Measurements from ENCODE around the gene ICE2.

ICE2 gene

DNA sequence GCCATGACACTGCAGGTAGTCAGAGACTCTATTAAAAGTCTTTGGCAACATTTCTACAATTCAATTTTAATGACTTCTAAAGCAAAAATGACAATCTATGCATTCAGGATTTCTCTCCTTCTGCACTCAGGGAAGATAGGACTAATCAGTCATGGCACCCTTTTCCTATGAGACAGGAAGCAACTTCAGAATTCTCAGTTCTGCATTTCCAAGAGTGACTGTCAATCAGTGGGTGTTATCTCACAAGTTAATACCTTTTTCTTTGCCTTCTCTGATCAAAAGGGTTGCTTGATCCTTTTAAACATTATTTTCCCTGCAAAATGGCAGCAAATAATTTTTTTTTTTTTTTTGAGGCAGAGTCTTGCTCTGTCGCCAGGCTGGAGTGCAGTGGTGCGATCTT is 7.8 kb upstream of the ICE2 start:
- DNase-seq = no peak

DNA sequence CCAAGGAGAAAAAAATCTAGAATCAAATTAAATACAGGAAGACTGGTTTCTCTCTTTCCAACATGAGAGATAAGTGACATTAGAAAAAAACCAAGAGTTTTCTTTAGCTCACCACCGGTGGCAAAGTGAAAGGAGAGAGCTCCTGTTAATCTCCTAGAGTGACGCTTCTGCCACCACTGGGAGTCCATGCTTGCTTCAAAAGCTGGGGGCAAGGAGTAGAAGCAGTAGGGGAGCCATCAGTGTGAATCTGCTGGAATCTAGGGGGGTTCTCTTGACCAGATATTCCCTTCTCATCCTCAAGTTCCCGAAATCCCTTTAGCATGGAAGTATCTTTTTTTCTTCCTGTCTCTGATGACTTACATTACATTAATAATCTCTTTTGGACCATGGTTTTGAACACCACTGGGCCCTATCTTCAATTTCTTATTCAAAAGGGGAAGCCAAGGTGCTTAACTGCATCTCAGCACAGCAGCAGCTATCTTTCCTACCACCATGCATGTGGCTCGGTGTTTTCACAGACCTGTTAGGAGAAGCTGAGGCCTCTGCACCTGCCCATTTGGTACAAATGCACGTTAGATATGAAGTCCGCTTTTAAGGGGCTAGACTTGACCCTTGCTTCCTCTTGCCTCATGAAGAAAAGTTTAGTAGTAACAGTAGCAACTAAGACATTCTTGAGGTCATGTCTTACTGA is 6.6 kb upstream of the ICE2 start:
- DNase-seq = no peak

DNA sequence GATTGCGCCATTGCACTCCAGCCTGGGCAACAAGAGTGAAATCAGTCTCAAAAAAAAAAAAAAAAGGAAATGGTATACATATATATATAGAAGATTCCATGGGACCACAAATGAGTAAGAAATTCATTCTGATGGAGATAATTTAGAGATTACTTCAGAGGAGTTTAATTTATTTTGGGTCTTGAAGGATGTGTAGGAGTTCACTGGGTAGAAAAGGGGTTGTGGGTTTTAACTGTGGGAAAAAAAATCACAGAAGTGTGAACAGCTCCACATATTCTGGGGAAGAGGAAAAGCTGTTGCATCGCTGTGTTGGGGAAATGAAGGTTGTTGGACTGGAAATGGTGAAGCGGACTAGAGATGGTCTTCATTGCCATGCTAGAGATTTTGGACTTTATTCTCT is 4.1 kb upstream of the ICE2 start:
- no peak for DNase-seq

DNA sequence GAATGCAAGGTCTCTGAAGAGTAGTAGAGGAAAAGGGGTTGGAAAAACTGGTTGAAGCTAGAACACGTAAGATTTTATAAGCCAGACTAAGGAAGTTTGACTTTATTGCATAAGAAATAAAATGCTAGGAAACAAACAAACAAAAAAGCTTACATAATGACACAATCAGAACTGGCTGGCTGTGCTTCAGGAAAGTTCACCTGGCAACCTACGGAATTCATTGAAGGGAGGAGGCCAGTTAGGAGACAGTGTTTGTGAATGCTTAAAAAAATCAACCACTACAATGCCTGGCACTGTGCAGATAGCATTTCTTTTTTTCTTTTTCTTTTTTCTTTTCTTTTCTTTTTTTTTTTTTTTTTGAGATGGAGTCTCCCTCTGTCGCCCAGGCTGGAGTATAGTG is 1.9 kb upstream of the ICE2 start:
- DNase-seq = no peak

DNA sequence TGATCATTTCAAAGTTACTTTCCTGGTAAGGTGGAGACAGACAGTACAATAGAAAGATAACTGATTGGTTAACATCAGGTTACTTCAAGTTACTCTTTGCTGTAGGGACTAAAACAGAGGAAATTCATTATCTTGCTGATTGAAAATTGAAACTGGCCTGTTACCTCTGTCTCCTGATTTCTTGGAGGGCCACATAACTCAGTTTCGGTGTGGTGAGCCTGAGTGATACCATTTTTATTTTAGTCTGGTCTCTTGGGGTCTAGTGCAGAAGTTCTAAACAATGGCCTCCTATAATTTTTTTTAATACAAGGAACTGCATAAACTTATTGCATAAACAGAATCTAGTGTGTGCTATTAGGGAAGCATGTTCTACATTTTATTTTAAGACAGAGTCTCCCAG is 1.2 kb upstream of the ICE2 start:
- no peak for DNase-seq

DNA sequence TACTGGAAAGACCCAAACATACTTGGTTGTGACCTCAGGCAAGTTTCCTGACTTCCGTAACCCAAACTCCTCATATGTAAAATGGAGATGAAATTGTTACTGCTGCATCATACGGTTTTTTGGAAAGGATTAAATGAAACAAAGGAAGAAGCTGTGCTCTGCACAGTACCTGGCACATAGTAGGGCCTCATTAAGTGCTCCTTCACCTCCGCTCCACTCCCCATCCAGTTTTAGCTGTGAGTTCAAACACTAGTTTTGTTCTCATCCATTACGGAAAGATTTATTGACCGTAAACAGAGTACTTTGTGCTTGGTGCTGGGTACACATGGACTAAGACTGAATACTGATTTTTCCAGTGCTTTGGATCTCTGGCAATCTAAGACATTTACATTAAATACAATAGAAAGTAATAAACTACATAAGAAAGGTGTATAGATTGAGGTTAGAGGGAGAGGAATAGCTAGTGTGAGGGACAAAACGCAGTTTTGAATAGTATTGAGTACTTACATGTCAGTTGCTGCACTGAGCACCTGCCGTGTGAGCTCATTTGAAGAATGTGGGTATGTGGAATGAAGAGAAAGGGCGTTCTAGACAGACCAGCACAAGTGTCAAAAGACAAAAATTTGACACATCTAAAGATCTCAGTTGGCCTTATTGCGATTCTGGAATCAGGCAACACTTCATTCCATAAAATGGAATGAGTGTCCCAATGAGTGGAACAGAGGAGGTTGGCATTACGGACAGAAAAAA is 594 bp upstream of the ICE2 start:
- no peak for DNase-seq

DNA sequence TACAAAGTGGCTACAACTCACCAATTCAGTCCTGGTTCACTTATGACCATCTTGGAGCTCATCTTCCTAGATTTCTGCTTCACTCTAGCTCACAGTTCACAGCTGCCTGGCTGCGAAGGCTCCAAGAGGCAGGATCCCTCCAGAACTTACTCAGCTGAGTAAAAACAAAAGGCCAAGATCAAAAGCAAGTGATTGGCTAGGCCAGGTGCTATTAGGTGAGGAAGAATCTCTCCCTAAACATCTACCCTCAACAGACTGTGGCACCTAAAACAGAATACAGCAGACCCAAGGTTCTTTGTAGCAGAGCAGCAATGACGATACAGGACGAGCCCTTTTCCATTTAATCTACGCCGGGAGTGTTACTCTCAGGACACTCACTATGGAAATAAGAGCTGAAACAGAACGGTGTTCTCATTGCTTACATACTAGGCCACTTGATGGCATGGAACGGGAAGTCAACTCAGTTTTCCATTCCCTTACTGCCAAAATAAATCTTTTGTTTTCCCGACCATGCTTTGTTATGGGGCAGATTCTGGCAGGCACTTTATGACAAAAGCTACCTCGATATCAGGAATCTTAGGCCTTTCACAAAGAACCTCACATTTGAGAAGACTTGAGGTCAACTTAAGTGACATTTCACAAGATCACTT is 901 bp downstream of the ICE2 start:
- no peak for DNase-seq

DNA sequence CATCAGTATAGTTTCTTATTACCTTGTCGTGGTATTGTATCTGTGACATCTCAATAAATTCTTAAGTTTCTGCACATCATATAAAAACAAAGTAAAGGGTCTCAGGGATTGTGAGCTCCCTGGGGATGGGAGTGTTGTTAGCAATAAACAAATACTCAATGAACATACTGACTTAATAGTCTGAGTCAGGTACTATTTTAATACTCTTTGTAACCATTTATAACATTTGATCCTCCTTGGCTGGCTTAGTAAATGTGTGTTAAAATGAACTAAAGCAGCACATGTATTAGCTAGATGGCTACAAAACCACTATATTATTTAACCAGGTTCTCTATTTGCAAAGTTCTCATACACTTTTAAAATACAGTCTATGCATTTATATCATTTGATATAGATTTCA is 1.8 kb downstream of the ICE2 start:
- no peak for DNase-seq

DNA sequence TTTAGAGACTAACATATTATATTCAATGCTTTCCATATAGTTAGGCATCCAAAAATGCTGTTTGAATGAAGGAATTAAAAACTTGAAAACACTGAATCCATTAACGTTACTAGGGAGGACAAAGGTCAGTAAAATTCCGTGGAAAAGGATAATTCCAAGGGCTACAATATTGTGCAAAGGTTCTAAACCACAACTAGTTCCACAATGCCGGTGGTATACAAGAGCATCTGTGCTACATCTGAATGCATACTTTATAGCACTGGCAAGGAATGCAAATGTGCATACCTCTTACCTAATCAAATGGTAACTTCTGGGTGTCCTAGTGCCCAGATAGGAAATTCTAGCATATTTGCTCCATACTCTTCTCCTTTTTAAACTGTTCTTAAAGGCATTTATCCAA is 2.2 kb downstream of the ICE2 start:
- no peak for DNase-seq

DNA sequence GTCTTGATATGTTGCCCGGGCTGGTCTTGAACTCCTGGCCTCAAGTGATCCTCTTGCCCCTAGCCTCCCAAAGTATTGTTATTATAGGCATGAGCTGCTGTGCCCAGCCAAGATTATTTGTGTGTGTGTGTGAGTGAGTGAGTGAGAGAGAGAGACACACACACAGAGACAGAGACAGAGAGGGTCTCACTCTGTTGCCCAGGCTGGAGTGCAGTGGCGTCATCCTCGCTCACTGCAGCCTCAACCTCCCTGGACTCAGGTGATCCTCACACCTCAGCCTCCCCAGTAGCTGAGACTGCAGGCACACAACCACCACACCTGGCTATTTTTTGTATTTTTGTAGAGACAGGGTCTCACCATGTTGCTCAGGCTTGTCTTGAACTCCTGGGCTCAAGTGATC is 5.8 kb downstream of the ICE2 start:
- no peak for DNase-seq

DNA sequence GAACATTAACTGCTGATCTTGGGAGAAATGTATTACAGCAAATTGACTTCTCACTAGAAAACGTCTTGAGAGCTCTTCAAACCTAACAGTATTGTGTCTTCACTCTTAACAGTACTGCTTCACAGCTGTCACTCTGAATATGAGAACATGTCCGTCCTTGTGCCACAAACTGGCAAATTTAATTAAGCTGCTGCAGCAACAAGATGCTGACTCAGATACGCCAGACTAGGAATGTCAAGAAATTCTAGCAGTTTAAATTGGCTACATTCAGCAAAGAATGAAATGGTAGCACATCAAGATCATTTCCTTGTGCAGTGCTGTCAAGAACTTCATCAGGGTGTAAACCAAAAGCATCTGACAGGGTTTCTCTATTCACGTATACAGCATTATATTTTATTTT is 7.6 kb downstream of the ICE2 start:
- DNase-seq = no peak

DNA sequence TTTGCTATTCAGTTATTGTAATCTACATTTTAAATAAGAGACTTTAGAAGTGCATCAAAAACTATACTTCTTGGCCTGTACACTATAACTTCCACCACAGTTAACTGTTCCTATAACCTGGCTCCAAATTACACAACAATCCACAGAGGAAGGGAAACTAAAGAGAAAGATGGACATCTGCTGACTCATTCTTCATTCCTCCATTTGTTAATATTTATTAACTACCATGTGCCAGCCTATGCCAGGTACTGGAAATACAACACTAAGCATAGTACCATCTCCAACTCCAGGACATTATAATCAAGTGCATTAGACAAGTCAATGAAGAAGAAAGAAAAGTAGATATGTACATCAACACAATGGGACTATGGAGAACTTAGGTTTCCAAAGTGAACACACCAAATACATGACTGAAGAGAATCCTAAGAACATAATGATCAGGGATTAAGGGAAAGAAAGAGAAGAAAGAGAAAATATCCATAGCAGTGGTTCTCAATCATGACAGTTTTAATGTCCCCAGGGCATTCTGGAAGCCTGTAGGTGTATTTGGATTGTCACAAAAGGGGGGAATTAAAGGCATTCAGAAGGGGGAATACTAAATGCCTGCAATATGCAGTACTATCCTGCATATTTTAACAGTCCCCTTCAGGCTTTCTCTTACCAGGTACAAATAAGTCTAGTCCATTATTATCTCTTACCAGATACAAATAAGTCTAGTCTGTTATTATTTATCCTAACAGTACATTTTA is 8.9 kb downstream of the ICE2 start:
- DNase-seq = no peak

DNA sequence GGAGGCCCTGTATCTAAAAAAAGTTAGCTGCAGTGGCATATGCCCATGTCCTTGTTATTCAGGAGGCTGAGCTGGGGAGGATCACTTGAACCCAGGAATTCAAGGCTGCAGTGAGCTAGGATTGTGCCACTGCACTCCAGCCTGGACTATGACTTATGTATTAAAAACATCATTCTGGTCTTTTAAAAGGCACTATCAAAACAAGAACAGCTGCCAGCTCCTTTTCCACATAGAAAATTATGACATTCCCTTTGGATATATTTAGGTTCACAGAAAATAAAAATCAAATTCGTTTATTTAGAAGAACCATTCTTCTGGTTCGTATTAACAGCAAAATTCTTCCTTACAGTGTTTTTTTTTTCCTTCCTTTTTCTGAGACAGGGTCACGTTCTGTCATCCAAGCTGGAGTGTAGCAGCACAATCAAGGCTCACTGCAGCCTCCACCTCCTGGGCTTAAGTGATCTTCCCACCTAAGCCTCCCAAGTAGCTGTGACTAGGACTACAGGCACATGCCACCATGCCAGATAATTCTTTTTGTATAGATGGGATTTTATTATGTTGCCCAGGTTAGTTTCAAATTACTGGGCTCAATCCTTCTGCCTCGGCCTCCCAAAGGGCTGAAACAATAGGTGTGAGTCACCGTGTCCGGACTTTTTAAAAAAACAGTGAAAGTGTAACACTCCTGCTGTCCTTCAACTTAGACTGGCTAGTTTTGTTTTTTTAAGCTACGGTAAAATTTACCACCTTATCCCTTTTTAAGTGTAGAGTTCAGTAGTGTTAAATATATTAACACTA is 13.9 kb downstream of the ICE2 start:
- DNase-seq = no peak

DNA sequence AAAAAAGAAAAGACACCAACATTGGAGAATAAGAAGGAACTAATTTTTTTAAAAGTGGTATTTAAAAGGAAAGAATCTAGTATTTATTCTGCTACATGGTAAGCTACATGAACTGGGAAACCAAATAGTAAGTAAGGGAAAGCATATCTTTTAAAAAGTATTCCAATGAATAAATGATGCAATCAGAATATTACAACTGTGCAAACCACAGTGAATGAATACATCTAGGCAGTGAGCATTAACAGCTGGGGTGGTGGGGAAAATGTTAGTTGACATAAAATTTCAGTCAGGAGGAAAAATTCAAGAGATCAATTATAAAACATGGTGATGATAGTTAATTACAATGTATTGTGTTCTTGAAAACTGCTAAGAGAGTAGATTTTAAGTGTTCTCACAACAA is 16.9 kb downstream of the ICE2 start:
- DNase-seq = no peak

DNA sequence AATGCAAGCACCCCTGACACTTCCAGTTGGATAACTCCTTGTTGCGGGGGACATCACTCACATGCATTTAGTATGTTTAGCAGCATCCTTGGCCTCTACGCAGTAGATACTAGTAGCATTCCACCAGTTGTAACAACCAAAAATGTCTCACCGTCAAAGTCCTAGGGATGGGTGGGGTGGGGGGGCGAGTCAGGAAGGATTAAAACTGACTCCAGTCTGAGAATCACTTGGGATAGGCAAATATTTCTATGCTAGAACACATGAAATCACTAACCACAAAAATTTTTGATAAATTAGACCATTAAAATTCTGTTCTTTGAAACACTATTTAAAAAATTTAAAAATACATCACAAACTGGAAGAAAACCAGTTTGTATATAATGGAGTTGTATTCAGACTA is 18.0 kb downstream of the ICE2 start:
- DNase-seq = no peak

DNA sequence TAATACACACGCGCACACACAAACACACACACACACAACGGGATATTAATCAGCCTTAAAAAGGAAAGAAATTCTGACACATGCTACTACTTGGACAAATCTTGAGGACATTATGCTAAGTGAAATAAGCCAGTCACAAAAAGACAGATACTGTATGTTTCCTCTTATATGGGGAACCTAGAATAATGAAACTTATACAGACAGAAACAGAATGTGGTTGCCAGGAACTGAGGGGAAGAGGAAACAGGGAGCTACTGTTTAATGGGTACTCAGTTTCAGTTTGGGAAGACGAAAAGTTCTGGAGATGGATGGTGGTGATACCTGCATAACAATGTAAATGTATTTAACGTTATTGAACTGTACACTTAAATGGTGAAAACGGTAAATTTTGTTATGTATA is 20.2 kb downstream of the ICE2 start:
- DNase-seq = no peak

DNA sequence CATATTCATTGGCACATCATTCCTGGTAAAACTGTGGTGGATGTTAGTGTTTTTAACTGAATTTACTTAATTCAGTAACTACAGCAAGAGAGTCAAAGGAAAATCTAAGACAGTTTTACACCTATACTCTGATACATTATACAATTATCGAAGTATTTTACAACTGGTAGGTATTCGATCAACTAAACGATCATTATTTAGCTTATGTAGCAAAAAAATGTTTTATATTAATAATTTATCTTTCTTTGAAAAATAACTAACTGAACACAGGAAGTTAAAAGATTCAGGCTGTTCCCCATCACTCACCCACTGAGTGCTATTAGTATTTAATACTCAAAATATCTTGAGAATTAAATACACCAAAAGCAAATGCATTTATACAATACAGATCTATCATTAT is 21.0 kb downstream of the ICE2 start:
- DNase-seq = no peak

DNA sequence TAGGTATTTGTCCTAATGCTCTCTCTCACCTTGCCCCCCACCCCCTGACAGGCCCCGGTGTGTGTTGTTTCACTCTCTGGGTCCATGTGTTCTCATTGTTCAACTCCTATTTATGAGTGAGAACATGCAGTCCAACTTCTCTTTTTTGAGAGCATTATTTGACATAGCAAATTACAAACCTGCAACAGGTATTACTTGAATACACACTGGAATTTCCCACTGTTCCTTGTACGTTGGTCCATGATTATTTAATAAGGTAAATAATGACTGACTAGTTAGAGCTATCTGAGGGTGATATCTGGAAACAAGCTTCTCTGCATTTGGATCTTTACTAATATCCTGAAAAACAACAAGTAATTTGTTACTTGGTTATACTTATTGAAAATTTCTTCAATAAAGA is 24.1 kb downstream of the ICE2 start:
- no peak for DNase-seq

DNA sequence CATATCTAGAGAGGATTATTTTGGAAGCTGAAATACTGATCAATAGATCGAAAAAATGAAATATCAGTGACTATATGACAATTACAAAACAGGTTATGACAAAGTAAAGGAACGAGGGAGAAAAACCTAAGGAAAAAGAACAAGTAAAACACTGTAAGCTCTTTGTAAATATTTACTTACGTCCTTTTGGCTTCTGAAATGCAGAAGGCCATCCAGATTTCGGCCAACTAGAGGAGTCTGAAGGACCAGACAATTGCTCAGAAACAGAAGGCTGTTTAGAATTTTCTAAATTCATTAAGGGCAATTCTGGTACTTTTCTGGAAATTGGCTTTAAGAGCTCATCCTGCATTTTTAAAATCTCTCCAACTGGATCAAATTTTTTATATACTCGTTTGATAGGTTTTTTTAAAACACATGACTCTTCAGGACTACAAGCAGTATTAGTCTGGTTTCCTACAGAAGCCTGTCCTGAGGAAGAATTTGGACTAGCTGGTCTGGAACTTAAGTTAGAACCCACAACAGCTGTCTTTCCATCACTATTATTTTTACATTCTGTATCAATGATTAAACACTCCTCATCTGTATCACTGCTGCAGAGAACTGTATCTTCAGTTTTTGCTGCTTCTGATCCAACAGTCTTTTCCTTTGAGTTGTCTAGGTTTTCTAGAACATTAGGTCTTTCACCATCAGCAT is 30.1 kb downstream of the ICE2 start:
- DNase-seq = no peak

DNA sequence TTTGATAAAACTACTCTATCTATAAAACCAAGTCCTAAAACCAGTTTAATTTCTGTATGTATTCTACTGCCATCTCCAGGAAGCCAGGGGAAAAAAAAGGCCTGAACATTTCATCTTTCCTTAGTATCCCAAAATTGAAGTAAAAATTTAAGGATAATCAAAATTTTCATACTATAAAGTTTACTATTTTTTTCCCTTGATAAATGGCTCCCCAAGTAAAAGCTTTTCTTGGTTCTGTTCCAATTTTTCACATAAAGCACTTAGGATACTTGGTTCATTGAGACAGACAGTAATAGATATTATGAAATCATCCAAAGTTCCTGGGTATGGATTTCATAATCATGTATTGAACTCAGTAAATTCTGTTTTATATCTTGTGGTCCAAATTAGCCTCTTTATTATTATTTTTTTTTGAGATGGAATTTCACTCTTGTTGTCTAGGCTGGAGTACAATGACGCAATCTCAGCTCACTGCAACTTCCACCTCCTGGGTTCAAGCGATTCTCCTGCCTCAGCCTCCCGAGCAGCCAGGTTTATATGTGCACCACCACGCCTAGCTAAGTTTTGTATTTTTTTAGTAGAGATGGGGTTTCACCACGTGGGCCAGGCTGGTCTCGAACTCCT is 34.5 kb downstream of the ICE2 start:
- DNase-seq = no peak

DNA sequence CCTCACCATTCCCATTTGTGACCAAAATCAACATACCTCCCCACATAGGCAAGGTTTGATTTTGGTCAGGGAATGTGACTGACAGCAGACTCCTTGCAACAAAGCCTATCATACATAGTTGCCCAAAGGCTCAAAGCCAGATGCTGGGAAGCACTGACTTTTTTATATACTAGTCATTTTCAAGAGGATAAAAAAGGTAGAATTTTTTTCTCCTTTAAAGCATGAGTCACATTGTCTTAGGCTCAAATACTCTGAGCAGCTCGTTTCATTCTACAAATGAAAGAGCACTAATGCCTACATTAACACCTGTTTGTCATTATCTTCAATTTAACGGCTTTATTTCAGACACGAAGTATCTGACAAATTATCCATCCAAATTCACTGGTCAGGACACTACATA is 36.2 kb downstream of the ICE2 start:
- DNase-seq = no peak

Measured in activated effector memory CD4-positive, alpha-beta T cell treated with Interleukin-2 at 50 U/mL for 16 hours (primary cell).